Measurements from ENCODE around the gene MYH14. TPM values are rescaled to one million over a fixed set of nuclear protein-coding genes. Genes with fewer than 3 reads are reported as not detected.

Gene MYH14
- total and polyA plus RNA-seq, 2 of the 8 experiments (the other 6 are each of a cell fraction or from before 2014, with no cell fraction given) = 17.3 to 28.6 TPM

DNA sequence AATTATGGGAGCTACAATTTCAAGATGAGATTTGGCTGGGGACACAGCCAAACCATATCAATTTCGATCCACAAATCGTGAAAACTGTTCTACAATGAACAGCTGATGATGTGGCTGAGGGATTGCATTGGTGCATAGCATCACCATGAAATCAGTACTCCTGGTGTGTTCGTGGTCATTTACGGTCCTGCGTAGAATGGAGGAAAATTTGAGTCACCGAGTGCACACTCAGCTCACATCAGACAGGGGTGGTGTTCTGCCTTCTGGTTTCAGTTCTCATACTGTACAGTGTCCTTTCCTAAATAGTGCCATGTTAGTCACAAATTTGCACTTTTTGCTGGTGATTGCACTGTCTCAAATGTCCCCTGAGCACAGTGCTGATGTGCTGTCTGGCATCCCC lies 39.2 kb downstream of the MYH14 start (continued):
- no peak for TF ChIP-seq CREB1 (IDR thresholded peaks at IDR 0.05)
- no peak for TF ChIP-seq CHD1 (IDR thresholded peaks at IDR 0.05; ENCODE audit: low read depth, low read length)
- TF ChIP-seq KDM1A (IDR thresholded peaks at IDR 0.05; ENCODE audit: borderline replicate concordance, low read length) = no peak
- TF ChIP-seq MAFK (IDR thresholded peaks at IDR 0.05; ENCODE audit: low read depth, low read length) = no peak
